Peyer's patch (tissue), 4 donors: ENCODE data around the gene ANO4.

ENCODE experiments used
- CTCF ChIP-seq, 6 experiments: fragments of 450-650 bp in 4 of 6; fragments of 200-600 bp in 2 of 6; sonication (generic) in 1 of 6; IDR thresholded peaks; one replicate each; pipeline ENCODE4 v1.5.1; 2017 to 2019; ENCODE audit warnings: antibody characterized with exemption in 6 of 6, mild to moderate bottlenecking in 3 of 6, moderate library complexity in 1 of 6
- POLR2A ChIP-seq, 2 donors: fragments of 450-650 bp; IDR thresholded peaks; one replicate each; pipeline ENCODE4 v1.5.1; 2017; ENCODE audit warnings: antibody characterized with exemption in 2 of 2, mild to moderate bottlenecking in 2 of 2, moderate library complexity in 2 of 2

GRCh38 chr12:100857418-100857817 lies 62.8 kb downstream of the ANO4 start:
- TF ChIP-seq CTCF (IDR thresholded peaks at IDR 0.05) (no peak), POLR2A (IDR thresholded peaks at IDR 0.05) (no peak)
